Esophagus squamous epithelium (tissue), 4 donors: ENCODE data around the gene UNCX.

Experiments
- CTCF ChIP-seq, 6 experiments: fragments of 450-650 bp in 4 of 6; fragments of 200-600 bp in 2 of 6; sonication (generic) in 2 of 6; IDR thresholded peaks; one replicate each; pipeline ENCODE4 v1.5.1; 2016 to 2019; ENCODE audit warnings: antibody characterized with exemption in 6 of 6, mild to moderate bottlenecking in 4 of 6, moderate library complexity in 4 of 6
- POLR2A ChIP-seq, 4 donors: fragments of 450-650 bp; IDR thresholded peaks; one replicate each; pipeline ENCODE4 v1.6.1; 2017; ENCODE audit warnings: antibody characterized with exemption in 4 of 4, mild to moderate bottlenecking in 4 of 4, moderate library complexity in 3 of 4

- TF ChIP-seq POLR2A (IDR thresholded peaks at IDR 0.05) (no peak), CTCF (IDR thresholded peaks at IDR 0.05) (no peak)
These were observed 43.9 kb upstream of the UNCX start for GRCh38 chr7:1188720-1189294.
